ENCODE data around the gene NRG2. TPM values are rescaled to one million over a fixed set of nuclear protein-coding genes. Genes with fewer than 3 reads are reported as not detected.

The NRG2 gene
- total and polyA plus RNA-seq, 2 donors (not counting 3 experiments of a cell fraction or from before 2014, with no cell fraction given), result 0.26 to 0.42 TPM

GRCh38 chr5:139799359-139799758 is 243.7 kb downstream of the NRG2 start:
- no peak for FAIRE-seq
- intact Hi-C loops (cut with micrococcal nuclease) (no loop called here), dilution Hi-C loops (cut with MboI; ENCODE audit: extremely low pct_ligation_motif_present, low sequenced_read_pairs) (no loop called here)
- H3K27me3 ChIP-seq (ENCODE audit: control insufficient read depth in 2 of 2, insufficient read depth in 2 of 2, low read length in 2 of 2), result peaks cover 36 to 39% of the 10 kb centered on the region in 2 experiments
- H3K9ac ChIP-seq (replicated peaks; ENCODE audit: extremely low read depth, insufficient read depth, low read length), result no peak overlapping the region
- no peak overlapping the region for H3K4me2 ChIP-seq (ENCODE audit: insufficient read depth, low read length)
- TF ChIP-seq MYC (IDR thresholded peaks at IDR 0.05; ENCODE audit: low read depth, low read length) (no peak), POLR2A (IDR thresholded peaks at IDR 0.05; ENCODE audit: low read depth, low read length) (no peak)
- BruUV-seq (replicated peaks), result no TSS peak
- no peaks in the 10 kb centered on the region for H3K79me2 ChIP-seq (ENCODE audit: control insufficient read depth, insufficient read depth, low read length)
- ChIA-PET POLR2A (no interaction called here), CTCF (interaction anchor here (1.5 to 3.8 kb wide), 2 partner anchors 9 to 11 kb away, joined by 4 to 34 read pairs; no protein-coding TSS in a partner anchor)
- no peaks in the 10 kb centered on the region for H3K9me1 ChIP-seq (replicated peaks; ENCODE audit: control insufficient read depth, extremely low read depth, insufficient read depth, low read length)
- H3K9me3 ChIP-seq (replicated peaks; ENCODE audit: control insufficient read depth, insufficient read depth, low read length), result no peaks in the 10 kb centered on the region
- no peak overlapping the region for H3K4me3 ChIP-seq (replicated peaks in 1 of 3; ENCODE audit: insufficient read depth in 1 of 3, low read depth in 1 of 3, low read length in 3 of 3)
- no peak overlapping the region for H3K27ac ChIP-seq (ENCODE audit: insufficient read depth, low read depth, low read length)
- no peak for DNase-seq (ENCODE audit: low read depth, low spot score)
- H3K36me3 ChIP-seq (ENCODE audit: control insufficient read depth in 2 of 2, extremely low read depth in 1 of 2, insufficient read depth in 2 of 2, low read length in 2 of 2), result no peaks in the 10 kb centered on the region
- H3K4me1 ChIP-seq (ENCODE audit: control insufficient read depth, extremely low read depth, insufficient read depth, low read length), result no peaks in the 10 kb centered on the region
- no peaks in the 10 kb centered on the region for H4K20me1 ChIP-seq (replicated peaks; ENCODE audit: control insufficient read depth, extremely low read depth, insufficient read depth, low read length)
- no peak overlapping the region for H2AFZ ChIP-seq (ENCODE audit: low read depth, low read length)

- Histone ChIP-seq H3K4me1 (ENCODE audit: control insufficient read depth, extremely low read depth, insufficient read depth, low read length) (no peaks in the 10 kb centered on the region), H3K79me2 (ENCODE audit: control insufficient read depth, insufficient read depth, low read length) (no peaks in the 10 kb centered on the region), H3K9ac (replicated peaks; ENCODE audit: extremely low read depth, insufficient read depth, low read length) (no peak overlapping the region), H3K4me2 (ENCODE audit: insufficient read depth, low read length) (no peak overlapping the region), H3K4me3 (replicated peaks in 1 of 3; ENCODE audit: insufficient read depth in 1 of 3, low read depth in 1 of 3, low read length in 3 of 3) (no peak overlapping the region), H3K9me3 (replicated peaks; ENCODE audit: control insufficient read depth, insufficient read depth, low read length) (no peaks in the 10 kb centered on the region), H2AFZ (ENCODE audit: low read depth, low read length) (no peak overlapping the region), H4K20me1 (replicated peaks; ENCODE audit: control insufficient read depth, extremely low read depth, insufficient read depth, low read length) (no peaks in the 10 kb centered on the region), H3K9me1 (replicated peaks; ENCODE audit: control insufficient read depth, extremely low read depth, insufficient read depth, low read length) (no peaks in the 10 kb centered on the region), H3K27me3 (ENCODE audit: control insufficient read depth in 2 of 2, insufficient read depth in 2 of 2, low read length in 2 of 2) (peaks cover 41 to 44% of the 10 kb centered on the region in 2 experiments), H3K36me3 (ENCODE audit: control insufficient read depth in 2 of 2, extremely low read depth in 1 of 2, insufficient read depth in 2 of 2, low read length in 2 of 2) (no peaks in the 10 kb centered on the region), H3K27ac (ENCODE audit: insufficient read depth, low read depth, low read length) (no peak overlapping the region)
- intact Hi-C loops (cut with micrococcal nuclease), result no loop called here
- ChIA-PET CTCF (interaction anchor here (0.7 to 3.8 kb wide), 4 partner anchors 8 to 348 kb away, joined by 3 to 34 read pairs (median 4); no protein-coding TSS in a partner anchor), POLR2A (no interaction called here)
- TF ChIP-seq POLR2AphosphoS5 (IDR thresholded peaks at IDR 0.05; ENCODE audit: insufficient read depth, low read depth, low read length) (no peak), CTCF (IDR thresholded peaks at IDR 0.05; ENCODE audit: extremely low read depth in 1 of 2, insufficient read depth in 1 of 2, low read depth in 1 of 2, low read length in 2 of 2) (no peak), JUN (IDR thresholded peaks at IDR 0.05; ENCODE audit: borderline replicate concordance, insufficient read depth, insufficient read length, low read depth) (no peak)
- no TSS peak for BruUV-seq (replicated peaks)
- DNase-seq (ENCODE audit: low read depth, low spot score) (no peak), FAIRE-seq (no peak)
- dilution Hi-C loops (cut with MboI; ENCODE audit: extremely low pct_ligation_motif_present, low sequenced_read_pairs), result no loop called here
Measured at GRCh38 chr5:139798883-139799282, 244.2 kb downstream of the NRG2 start.

Data from endothelial cell of umbilical vein (primary cell).